ENCODE results near the gene TSPAN32.

GRCh38 chr11:2310786-2311352, 9.1 kb downstream of the TSPAN32 start:
- no peak for TF ChIP-seq CTCF (IDR thresholded peaks at IDR 0.05; ENCODE audit: extremely low read depth in 1 of 2, insufficient read depth in 1 of 2, low read depth in 1 of 2, low read length in 2 of 2)
- TF ChIP-seq EZH2 (IDR thresholded peaks at IDR 0.05; ENCODE audit: borderline replicate concordance, low read depth, low read length, severe bottlenecking) = no peak
- no peak for TF ChIP-seq POLR2A (IDR thresholded peaks at IDR 0.05; ENCODE audit: low read depth, low read length)

Measured in endothelial cell of umbilical vein (primary cell).